H1 (cell line): ENCODE data around the gene TLR4. TPM values are rescaled to one million over a fixed set of nuclear protein-coding genes. Genes with fewer than 3 reads are reported as not detected.

ENCODE experiments used
- CTCF ChIA-PET: fragments of 300-600 bp; sonication (Branson Sonifier 250); formaldehyde crosslinking; loops from one replicate; lab custom pipeline; 2021; ENCODE audit not compliant: partially characterized antibody; lab: Charles Lee
- POLR2A ChIA-PET: fragments of 300-600 bp; sonication (Branson Sonifier 250); formaldehyde crosslinking; loops from one replicate; lab custom pipeline; 2021; ENCODE audit warnings: inconsistent platforms; ENCODE audit not compliant: partially characterized antibody; lab: Charles Lee
- DNase-seq, 2 experiments: peaks; one replicate each; pipeline versions ENCODE4 v3.0.0 to v3.0.0-alpha.2; 2010 to 2022; ENCODE audit warnings: low spot score in 2 of 2, low read depth in 1 of 2, mixed read lengths in 1 of 2
- FAIRE-seq: peaks from 2 replicates; lab custom pipeline; 2011; peaks lifted over from hg19 to GRCh38; lab: Jason Lieb, UNC
- H2AFZ ChIP-seq: 2 replicates; pipeline ENCODE4 v1.8.1; 2012; ENCODE audit warnings: low read length, inconsistent platforms
- H2AK5ac ChIP-seq: 2 replicates; pipeline ENCODE4 v1.6.1; 2013; ENCODE audit warnings: low read depth, low read length
- H2BK120ac ChIP-seq: replicated peaks from 2 replicates; pipeline ENCODE3; 2013; ENCODE audit warnings: low read depth, low read length, inconsistent platforms
- H2BK12ac ChIP-seq: 2 replicates; pipeline ENCODE4 v1.6.1; 2013; ENCODE audit warnings: low read depth, low read length
- H2BK15ac ChIP-seq: 2 replicates; pipeline ENCODE4 v1.6.1; 2013; ENCODE audit warnings: low read length
- H2BK20ac ChIP-seq: 2 replicates; pipeline ENCODE4 v1.6.1; 2013; ENCODE audit warnings: low read length
- H2BK5ac ChIP-seq: 2 replicates; pipeline ENCODE4 v1.6.1; 2013; ENCODE audit warnings: low read depth, low read length
- H3K14ac ChIP-seq: 2 replicates; pipeline ENCODE4 v1.6.1; 2013; ENCODE audit warnings: inconsistent platforms; ENCODE audit not compliant: insufficient read length
- H3K18ac ChIP-seq: 2 replicates; pipeline ENCODE4 v1.6.1; 2013; ENCODE audit warnings: low read length; ENCODE audit errors: extremely low read depth
- H3K23ac ChIP-seq: 2 replicates; pipeline ENCODE4 v1.6.1; 2013; ENCODE audit warnings: inconsistent platforms; ENCODE audit not compliant: insufficient read length
- H3K23me2 ChIP-seq: 2 replicates; pipeline ENCODE4 v1.6.1; 2013; ENCODE audit warnings: low read depth, low read length
- H3K27ac ChIP-seq: 2 replicates; pipeline ENCODE4 v1.6.1; 2011; ENCODE audit warnings: low read depth, low read length, inconsistent platforms
- H3K27me3 ChIP-seq, 4 experiments: replicated peaks in 1 of 4; 1 replicate in 1 of 4; 2 replicates in 3 of 4; pipeline versions ENCODE4 v1.6.1 to v1.8.1; 2011 to 2013; ENCODE audit warnings: low read length in 3 of 4, mild to moderate bottlenecking in 3 of 4, inconsistent platforms in 2 of 4, mixed read lengths in 2 of 4, moderate library complexity in 1 of 4; ENCODE audit not compliant: control insufficient read depth in 3 of 4, insufficient read depth in 3 of 4; ENCODE audit errors: extremely low read depth in 1 of 4
- H3K36me3 ChIP-seq, 4 experiments: 2 replicates each; pipeline versions ENCODE4 v1.6.1 to v1.8.1; 2011 to 2013; ENCODE audit warnings: mild to moderate bottlenecking in 4 of 4, low read length in 3 of 4, moderate library complexity in 2 of 4, control low read depth in 1 of 4, inconsistent platforms in 1 of 4; ENCODE audit not compliant: insufficient read depth in 4 of 4, control insufficient read depth in 2 of 4
- H3K4ac ChIP-seq: replicated peaks from 2 replicates; pipeline ENCODE3; 2013; ENCODE audit warnings: low read length, low read depth, mixed read lengths, inconsistent platforms; ENCODE audit not compliant: insufficient read length
- H3K4me1 ChIP-seq, 4 experiments: replicated peaks in 1 of 4; 1 replicate in 1 of 4; 2 replicates in 3 of 4; pipeline versions ENCODE4 v1.6.1 to v1.8.1; 2011 to 2013; ENCODE audit warnings: low read length in 3 of 4, inconsistent platforms in 2 of 4, mixed read lengths in 1 of 4; ENCODE audit not compliant: insufficient read depth in 4 of 4, control insufficient read depth in 3 of 4
- H3K4me2 ChIP-seq, 2 experiments: 2 replicates each; pipeline versions ENCODE4 v1.6.1 to v1.8.1; 2011 to 2013; ENCODE audit warnings: low read depth in 2 of 2, low read length in 2 of 2, control low read depth in 1 of 2, inconsistent platforms in 1 of 2, mild to moderate bottlenecking in 1 of 2; ENCODE audit not compliant: insufficient read depth in 1 of 2
- H3K4me3 ChIP-seq, 4 experiments: fragments of 200-600, 300-600 bp in 1 of 4; sonication (generic), shearing (Covaris generic), sonication (Bioruptor Twin) in 1 of 4; 2 replicates each; pipeline versions ENCODE4 v1.5.1 to v1.8.1; 2011 to 2016; ENCODE audit warnings: low read length in 4 of 4, low read depth in 3 of 4, control low read depth in 2 of 4, inconsistent platforms in 2 of 4, mild to moderate bottlenecking in 2 of 4, mixed read lengths in 1 of 4, moderate library complexity in 1 of 4; ENCODE audit not compliant: insufficient read depth in 2 of 4; ENCODE audit errors: extremely low read depth in 1 of 4
- H3K56ac ChIP-seq: replicated peaks from 2 replicates; pipeline ENCODE3; 2013; ENCODE audit warnings: low read depth, mild to moderate bottlenecking, mixed read lengths, low read length, inconsistent platforms; ENCODE audit not compliant: insufficient read length
- H3K79me1 ChIP-seq: 2 replicates; pipeline ENCODE4 v1.6.1; 2013; ENCODE audit warnings: low read depth, low read length, control low read depth
- H3K79me2 ChIP-seq, 2 experiments: 2 replicates each; pipeline versions ENCODE4 v1.6.1 to v1.8.1; 2012 to 2013; ENCODE audit warnings: low read length in 2 of 2, mild to moderate bottlenecking in 2 of 2, inconsistent platforms in 1 of 2; ENCODE audit not compliant: insufficient read depth in 2 of 2, control insufficient read depth in 1 of 2
- H3K9ac ChIP-seq, 4 experiments: replicated peaks in 1 of 4; 1 replicate in 1 of 4; 2 replicates in 3 of 4; pipeline versions ENCODE4 v1.6.1 to v1.8.1; 2011 to 2013; ENCODE audit warnings: low read depth in 3 of 4, low read length in 3 of 4, control low read depth in 2 of 4, mild to moderate bottlenecking in 2 of 4, moderate library complexity in 2 of 4, inconsistent platforms in 1 of 4; ENCODE audit errors: extremely low read depth in 1 of 4
- H3K9me3 ChIP-seq, 2 experiments: 2 replicates each; pipeline versions ENCODE4 v1.6.1 to v1.8.1; 2012 to 2013; ENCODE audit warnings: mild to moderate bottlenecking in 2 of 2, moderate library complexity in 2 of 2, control low read depth in 1 of 2, inconsistent platforms in 1 of 2, low read depth in 1 of 2, low read length in 1 of 2, mixed read lengths in 1 of 2; ENCODE audit not compliant: insufficient read depth in 2 of 2
- H4K20me1 ChIP-seq, 2 experiments: replicated peaks in 1 of 2; 2 replicates each; pipeline versions ENCODE3 to v1.8.1; 2011 to 2013; ENCODE audit warnings: inconsistent platforms in 2 of 2, low read length in 2 of 2, mild to moderate bottlenecking in 1 of 2; ENCODE audit not compliant: insufficient read depth in 2 of 2, control insufficient read depth in 1 of 2
- H4K5ac ChIP-seq: 2 replicates; pipeline ENCODE4 v1.6.1; 2013; ENCODE audit warnings: low read length, low read depth, mixed read lengths, inconsistent platforms; ENCODE audit not compliant: insufficient read length
- H4K8ac ChIP-seq: 2 replicates; pipeline ENCODE4 v1.8.0; 2013; ENCODE audit warnings: mild to moderate bottlenecking, moderate library complexity, low read length, inconsistent platforms; ENCODE audit not compliant: insufficient read depth; ENCODE audit errors: extremely low read depth
- H4K91ac ChIP-seq: replicated peaks from 2 replicates; pipeline ENCODE3; 2013; ENCODE audit warnings: low read length, mixed read lengths, inconsistent platforms; ENCODE audit not compliant: insufficient read length
- WGBS, 2 experiments: shearing (Covaris generic) in 1 of 2; methylation state at CpG; one replicate each; pipeline versions ENCODE4 v1.1.6 to v1.1.7; 2013 to 2015; ENCODE audit warnings: low lambda C conversion rate in 2 of 2, mixed read lengths in 2 of 2, inconsistent platforms in 1 of 2, low coverage in 1 of 2, missing lambda C conversion rate in 1 of 2; ENCODE audit not compliant: insufficient replicate concordance in 2 of 2, insufficient coverage in 1 of 2, insufficient read length in 1 of 2; ENCODE audit errors: extremely low coverage in 1 of 2, missing lambda C conversion rate in 1 of 2; 5-methylcytosine and 5-hydroxymethylcytosine counted together
- polyA plus RNA-seq, 7 experiments: library from polyadenylated mRNA; depleted of rRNA in 3 of 7; stranded (reverse) in 5 of 7; unstranded in 2 of 7; fragments of >200 nt in 5 of 7; fragments of 200-250 nt in 2 of 7; gene quantifications; 1 replicate in 5 of 7; 2 replicates in 1 of 7; 4 replicates in 1 of 7; pipeline versions ENCODE4 v1.2.1 to v1.2.3, GENCODE V29; 2011 to 2013; ENCODE audit warnings: missing spikeins in 2 of 7, mixed read lengths in 2 of 7
- total RNA-seq: library from RNA; stranded (reverse); fragmentation: NEBNext Ultra II Directional; extraction: Animal tissue kit (Norgen Biotek cat#: 25700); gene quantifications from 2 replicates; pipeline ENCODE4 v1.2.1, GENCODE V29; 2021

Gene TLR4
- total and polyA plus RNA-seq, 2 of the 8 experiments (the other 6 are each of a cell fraction or from before 2014, with no cell fraction given), result 0.02 to 0.17 TPM

GRCh38 chr9:117709936-117710335, 5.7 kb downstream of the TLR4 start:
- Histone ChIP-seq H4K5ac (no peak overlapping the region), H3K18ac (no peak overlapping the region), H3K23ac (no peak overlapping the region), H3K27ac (no peak overlapping the region), H2BK15ac (no peak overlapping the region), H2BK12ac (no peak overlapping the region), H3K79me1 (no peaks in the 10 kb centered on the region), H2BK5ac (no peak overlapping the region), H3K79me2 (no peaks in the 10 kb centered on the region), H3K4me2 (no peak overlapping the region), H2AK5ac (no peak overlapping the region), H3K4me3 (no peak overlapping the region), H3K4me1 (no peaks in the 10 kb centered on the region), H4K8ac (no peak overlapping the region), H2BK20ac (no peak overlapping the region), H3K9ac (no peak overlapping the region), H3K14ac (no peak overlapping the region), H4K91ac (no peak overlapping the region), H3K56ac (no peak overlapping the region), H4K20me1 (no peaks in the 10 kb centered on the region), H3K4ac (no peak overlapping the region), H3K36me3 (no peaks in the 10 kb centered on the region), H3K27me3 (no peaks in the 10 kb centered on the region), H2BK120ac (no peak overlapping the region), H3K23me2 (no peaks in the 10 kb centered on the region; the same call in 1 of the 2 replicates), H3K9me3 (no peaks in the 10 kb centered on the region), H2AFZ (no peak overlapping the region)
- POLR2A ChIA-PET, result no interaction called here
- CTCF ChIA-PET, result interaction anchor here (1.3 kb wide), 1 partner anchor 74 kb away, joined by 3 read pairs; no protein-coding TSS in a partner anchor
- no peak for FAIRE-seq
- DNase-seq, result no peak
- WGBS, 2 experiments, result 93% methylated on average over 2 of the region's 2 CpGs; no CpG with 5 or more reads in 1 of the 2 experiments
